Adrenal gland (tissue), 12 donors: ENCODE results near the gene PACRG. TPM values are rescaled to one million over a fixed set of nuclear protein-coding genes. Genes with fewer than 3 reads are reported as not detected.

Experiments used
- DNase-seq, 7 donors: peaks; one replicate each; pipeline ENCODE4 v3.0.0-alpha.2; 2019 to 2020
- H3K27ac ChIP-seq, 5 donors: fragments of 200-600 bp; sonication (generic) in 4 of 5; 1 replicate in 3 of 5; 2 replicates in 2 of 5; pipeline versions ENCODE4 v1.5.1 to v1.8.0; 2016 to 2020; ENCODE audit warnings: mild to moderate bottlenecking in 1 of 5
- H3K27me3 ChIP-seq: fragments of 200-600 bp; 2 replicates; pipeline ENCODE4 v1.8.0; 2021
- H3K36me3 ChIP-seq, 2 donors: fragments of 200-600 bp; replicated peaks in 1 of 2; 1 replicate in 1 of 2; 2 replicates in 1 of 2; pipeline versions ENCODE4 v1.5.1 to v1.8.0; 2018 to 2022
- H3K4me1 ChIP-seq, 2 donors: fragments of 200-600 bp; replicated peaks in 1 of 2; 1 replicate in 1 of 2; 2 replicates in 1 of 2; pipeline versions ENCODE4 v1.5.1 to v1.8.0; 2018 to 2021
- H3K4me3 ChIP-seq, 4 donors: fragments of 200-600 bp; sonication (generic) in 3 of 4; one replicate each; pipeline ENCODE4 v1.5.1; 2016 to 2018
- H3K9me3 ChIP-seq, 3 donors: fragments of 200-600 bp; sonication (generic) in 1 of 3; replicated peaks in 1 of 3; 1 replicate in 2 of 3; 2 replicates in 1 of 3; pipeline versions ENCODE4 v1.5.1 to v1.8.0; 2016 to 2021
- CTCF ChIP-seq, 6 experiments: fragments of 450-650 bp in 4 of 6; fragments of 200-600 bp in 2 of 6; sonication (generic) in 1 of 6; IDR thresholded peaks; 1 replicate in 5 of 6; 2 replicates in 1 of 6; pipeline versions ENCODE4 v1.5.1 to v1.8.0; 2016 to 2021; ENCODE audit warnings: antibody characterized with exemption in 6 of 6, mild to moderate bottlenecking in 2 of 6, moderate library complexity in 1 of 6
- POLR2A ChIP-seq, 2 donors: fragments of 450-650 bp; IDR thresholded peaks; one replicate each; pipeline ENCODE4 v1.6.1; 2017; ENCODE audit warnings: antibody characterized with exemption in 2 of 2, mild to moderate bottlenecking in 2 of 2, moderate library complexity in 1 of 2
- WGBS, 4 donors: extraction: QIAGEN DNeasy Blood & Tissue Kit in 2 of 4; methylation state at CpG; one replicate each; pipeline versions ENCODE4 v1.1.5 to v1.1.7; 2013 to 2017; 5-methylcytosine and 5-hydroxymethylcytosine counted together
- intact Hi-C, 2 donors: fragments of 100-400 bp; cut with DNase I; formaldehyde crosslinking; loops; one replicate each; pipeline versions ENCODE4 v1.14.1 to v1.15.0; 2022 to 2023
- polyA plus RNA-seq, 3 donors: library from polyadenylated mRNA; stranded (reverse); fragments of 200-250 nt in 2 of 3; fragments of 350-450 nt in 1 of 3; fragmentation: Illumina TruSeq in 1 of 3; extraction: RNeasy Lipid Tissue Mini Kit (QIAGEN cat#74804) in 1 of 3; gene quantifications; one replicate each; pipeline ENCODE4 v1.2.3, GENCODE V29; 2013 to 2014
- total RNA-seq, 9 donors: library from RNA; depleted of rRNA in 4 of 9; stranded (reverse); fragments of >200 nt in 4 of 9; fragments of 120-200 nt in 1 of 9; fragmentation: NEBNext Ultra II Directional in 1 of 9; extraction: Animal tissue kit (Norgen Biotek cat#: 25700) in 1 of 9; gene quantifications; one replicate each; pipeline versions ENCODE4 v1.1.0 to v1.2.4, GENCODE V29; 2013 to 2023
- donor health status: healthy with polysubstance abuse.
- donor health status: Bipolar disorder and iron deficiency.
- donor health status: DM: yes; HTN: yes; CAD: no.
- donor health status: DM: no; HTN: no; CAD: no.
- donor health status: DM: no; HTN: no; CAD: no.
- donor health status: DM: yes; HTN: yes; CAD: no.

PACRG gene
- total and polyA plus RNA-seq, 12 donors = 0.18 to 6.1 (median 1.4) TPM

DNA sequence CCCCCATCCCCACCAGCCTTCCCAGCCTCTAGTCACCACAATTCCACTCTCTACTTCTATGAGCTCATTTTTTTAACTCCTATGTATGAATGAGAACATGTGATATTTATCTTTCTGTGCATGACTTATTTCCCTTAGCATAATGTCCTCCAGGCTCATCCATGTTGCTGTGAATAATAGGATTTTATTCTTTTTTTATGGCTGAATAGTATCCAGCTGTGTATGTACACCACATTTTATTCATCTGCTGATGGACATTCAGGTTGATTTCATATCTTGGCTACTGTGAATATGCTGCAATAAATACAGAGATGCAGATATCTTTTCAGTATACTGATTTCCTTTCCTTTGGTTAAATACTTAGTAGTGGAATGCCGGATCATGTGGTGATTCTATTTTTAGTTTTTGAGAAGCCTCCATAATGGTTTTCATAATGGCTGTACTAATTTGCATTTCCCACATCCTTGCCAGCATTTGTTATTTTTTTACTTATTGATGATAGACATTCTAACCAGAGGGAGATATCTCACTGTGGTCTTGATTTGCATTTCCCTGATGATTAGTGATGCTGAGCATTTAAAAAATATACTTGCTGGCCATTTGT is 194.9 kb downstream of the PACRG start:
- Histone ChIP-seq H3K9me3 (no peaks in the 10 kb centered on the region), H3K4me1 (no peaks in the 10 kb centered on the region), H3K4me3 (no peak overlapping the region), H3K27me3 (no peaks in the 10 kb centered on the region), H3K27ac (no peak overlapping the region), H3K36me3 (no peaks in the 10 kb centered on the region)
- intact Hi-C loops = no loop called here
- WGBS, 4 donors = 66 to 85% (median 76%) methylated on average over 1 of the region's 1 CpG
- TF ChIP-seq CTCF (IDR thresholded peaks at IDR 0.05) (no peak), POLR2A (IDR thresholded peaks at IDR 0.05) (no peak)
- DNase-seq = no peak

GRCh38 chr6:162934844-162935243 is 207.1 kb downstream of the PACRG start:
- WGBS, 4 donors = 66 to 80% (median 72%) methylated on average over 1 of the region's 1 CpG
- peaks cover 0 to 12% (median 8%) of the 10 kb centered on the region in 3 donors for H3K9me3 ChIP-seq
- H3K36me3 ChIP-seq = no peaks in the 10 kb centered on the region
- H3K27ac ChIP-seq = no peak overlapping the region
- no peak for TF ChIP-seq POLR2A (IDR thresholded peaks at IDR 0.05)
- no peak for TF ChIP-seq CTCF (IDR thresholded peaks at IDR 0.05)
- no peak overlapping the region for H3K4me3 ChIP-seq
- no peaks in the 10 kb centered on the region for H3K4me1 ChIP-seq
- H3K27me3 ChIP-seq = no peaks in the 10 kb centered on the region
- DNase-seq = no peak
- intact Hi-C loops = no loop called here

- intact Hi-C loops = no loop called here
- no peak overlapping the region for H3K4me3 ChIP-seq
- WGBS, 4 donors = 77 to 82% (median 78%) methylated on average over 5 of the region's 5 CpGs
- DNase-seq = no peak
- no peaks in the 10 kb centered on the region for H3K27me3 ChIP-seq
- H3K9me3 ChIP-seq = peaks cover 0 to 6% (median 4%) of the 10 kb centered on the region in 3 donors
- H3K36me3 ChIP-seq = no peaks in the 10 kb centered on the region
- TF ChIP-seq CTCF (IDR thresholded peaks at IDR 0.05) = no peak
- TF ChIP-seq POLR2A (IDR thresholded peaks at IDR 0.05) = no peak
- no peaks in the 10 kb centered on the region for H3K4me1 ChIP-seq
- no peak overlapping the region for H3K27ac ChIP-seq
Measured at GRCh38 chr6:162940426-162940825, 212.7 kb downstream of the PACRG start.

DNA sequence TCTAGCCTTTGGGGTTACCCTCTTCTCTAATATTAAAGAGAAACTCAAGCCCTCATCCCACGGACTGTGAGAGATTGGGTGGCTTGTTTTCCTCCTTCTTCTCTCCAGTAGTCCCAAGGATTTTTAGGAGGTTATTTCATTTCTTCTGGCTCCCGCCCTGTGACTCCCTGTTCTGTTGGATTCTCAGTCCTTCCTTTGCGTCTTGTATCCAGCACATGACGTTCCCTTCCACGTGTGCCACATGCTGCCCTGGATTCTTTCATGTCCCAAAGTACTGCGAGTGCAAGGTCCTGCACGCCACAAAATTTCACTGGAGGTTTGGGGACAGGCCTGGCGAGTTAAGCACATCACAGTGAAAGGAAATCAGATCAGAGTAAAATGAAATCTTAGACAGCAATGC is 213.4 kb downstream of the PACRG start:
- H3K4me1 ChIP-seq = no peaks in the 10 kb centered on the region
- peaks cover 0 to 6% (median 0%) of the 10 kb centered on the region in 3 donors for H3K9me3 ChIP-seq
- H3K36me3 ChIP-seq = no peaks in the 10 kb centered on the region
- WGBS, 4 donors = 67 to 82% (median 74%) methylated on average over 8 of the region's 8 CpGs
- TF ChIP-seq POLR2A (IDR thresholded peaks at IDR 0.05) = no peak
- no peak for TF ChIP-seq CTCF (IDR thresholded peaks at IDR 0.05)
- DNase-seq = no peak
- no peaks in the 10 kb centered on the region for H3K27me3 ChIP-seq
- H3K27ac ChIP-seq = no peak overlapping the region
- intact Hi-C loops = no loop called here
- no peak overlapping the region for H3K4me3 ChIP-seq
